Measurements from ENCODE around the gene GPR35. TPM values are rescaled to one million over a fixed set of nuclear protein-coding genes. Genes with fewer than 3 reads are reported as not detected.

Gene GPR35
- total and polyA plus RNA-seq, 2 donors (not counting 3 experiments of a cell fraction or from before 2014, with no cell fraction given), result 0.18 to 0.33 TPM

- FAIRE-seq (no peak), DNase-seq (ENCODE audit: low read depth, low spot score) (no peak)
- H3K9me1 ChIP-seq (replicated peaks; ENCODE audit: control insufficient read depth, extremely low read depth, insufficient read depth, low read length), result no peaks in the 10 kb centered on the region
- H3K36me3 ChIP-seq (ENCODE audit: control insufficient read depth in 2 of 2, extremely low read depth in 1 of 2, insufficient read depth in 2 of 2, low read length in 2 of 2), result peaks cover 0 to 14% of the 10 kb centered on the region in 2 experiments
- H3K4me3 ChIP-seq (replicated peaks in 1 of 3; ENCODE audit: insufficient read depth in 1 of 3, low read depth in 1 of 3, low read length in 3 of 3), result no peak overlapping the region
- H3K9ac ChIP-seq (replicated peaks; ENCODE audit: extremely low read depth, insufficient read depth, low read length), result no peak overlapping the region
- no peaks in the 10 kb centered on the region for H3K4me1 ChIP-seq (ENCODE audit: control insufficient read depth, extremely low read depth, insufficient read depth, low read length)
- H3K9me3 ChIP-seq (replicated peaks; ENCODE audit: control insufficient read depth, insufficient read depth, low read length), result no peaks in the 10 kb centered on the region
- no peaks in the 10 kb centered on the region for H3K79me2 ChIP-seq (ENCODE audit: control insufficient read depth, insufficient read depth, low read length)
- H3K27me3 ChIP-seq (ENCODE audit: control insufficient read depth in 2 of 2, insufficient read depth in 2 of 2, low read length in 2 of 2), result no peaks in the 10 kb centered on the region
- BruUV-seq (replicated peaks), result TSS peak; percentile 34
- no peak overlapping the region for H3K4me2 ChIP-seq (ENCODE audit: insufficient read depth, low read length)
- ChIA-PET POLR2A (no interaction called here), CTCF (no interaction called here)
- no peak overlapping the region for H2AFZ ChIP-seq (ENCODE audit: low read depth, low read length)
- H4K20me1 ChIP-seq (replicated peaks; ENCODE audit: control insufficient read depth, extremely low read depth, insufficient read depth, low read length), result no peaks in the 10 kb centered on the region
- dilution Hi-C loops (cut with MboI; ENCODE audit: extremely low pct_ligation_motif_present, low sequenced_read_pairs) (no loop called here), intact Hi-C loops (cut with micrococcal nuclease) (no loop called here)
- H3K27ac ChIP-seq (ENCODE audit: insufficient read depth, low read depth, low read length), result no peak overlapping the region
- TF ChIP-seq EZH2 (IDR thresholded peaks at IDR 0.05; ENCODE audit: borderline replicate concordance, low read depth, low read length, severe bottlenecking) (no peak), FOS (IDR thresholded peaks at IDR 0.05; ENCODE audit: borderline replicate concordance, insufficient read depth, low read length) (no peak), MYC (IDR thresholded peaks at IDR 0.05; ENCODE audit: low read depth, low read length) (no peak), CTCF (IDR thresholded peaks at IDR 0.05; ENCODE audit: extremely low read depth in 1 of 2, insufficient read depth in 1 of 2, low read depth in 1 of 2, low read length in 2 of 2) (no peak), JUN (IDR thresholded peaks at IDR 0.05; ENCODE audit: borderline replicate concordance, insufficient read depth, insufficient read length, low read depth) (no peak), POLR2A (IDR thresholded peaks at IDR 0.05; ENCODE audit: low read depth, low read length) (no peak), POLR2AphosphoS5 (IDR thresholded peaks at IDR 0.05; ENCODE audit: insufficient read depth, low read depth, low read length) (no peak)
- TF ChIP-seq, protein P1, sequence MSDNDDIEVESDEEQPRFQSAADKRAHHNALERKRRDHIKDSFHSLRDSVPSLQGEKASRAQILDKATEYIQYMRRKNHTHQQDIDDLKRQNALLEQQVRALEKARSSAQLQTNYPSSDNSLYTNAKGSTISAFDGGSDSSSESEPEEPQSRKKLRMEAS (IDR thresholded peaks at IDR 0.05; ENCODE audit: insufficient read depth, insufficient read length), result no peak
Measured at GRCh38 chr2:240598311-240598911, 26.9 kb upstream of the GPR35 start.

Measured in endothelial cell of umbilical vein (primary cell).